RWPE1 (cell line): Measurements from ENCODE around the gene GPR162.

Experiments
- CTCF ChIA-PET: fragments of 350-600 bp; sonication (Branson Sonifier 250); formaldehyde crosslinking; extraction: SDS; loops from one replicate; lab custom pipeline; 2021; lab: Yijun Ruan, JAX
- POLR2A ChIA-PET: fragments of 400-600 bp; formaldehyde crosslinking; extraction: SDS; loops from one replicate; lab custom pipeline; 2020; ENCODE audit warnings: antibody characterized with exemption; ENCODE audit not compliant: low non-redundant PET; lab: Yijun Ruan, JAX
- DNase-seq: peaks from one replicate; pipeline ENCODE4 v3.0.0; 2012; ENCODE audit warnings: low spot score
- H3K27ac ChIP-seq: fragments of 450-650 bp; 2 replicates; pipeline ENCODE4 v1.5.1; 2017
- CTCF ChIP-seq: fragments of 450-650 bp; conservative IDR thresholded peaks from 2 replicates; pipeline ENCODE4 v1.5.1; 2017; ENCODE audit warnings: low read depth, mild to moderate bottlenecking

Gene GPR162

GRCh38 chr12:6818645-6819044, 3.0 kb upstream of the GPR162 start:
- H3K27ac ChIP-seq: no peak overlapping the region
- CTCF ChIA-PET: interaction anchor here (0.6 kb wide), 1 partner anchor 15 kb away, joined by 3 read pairs; no protein-coding TSS in a partner anchor
- no peak for TF ChIP-seq CTCF
- POLR2A ChIA-PET: no interaction called here
- DNase-seq: no peak

- ChIA-PET CTCF (no interaction called here), POLR2A (no interaction called here)
- no peak overlapping the region for H3K27ac ChIP-seq
- TF ChIP-seq CTCF: no peak
- no peak for DNase-seq
Observed at GRCh38 chr12:6819106-6820030, 2.3 kb upstream of the GPR162 start.

- H3K27ac ChIP-seq: no peak overlapping the region
- TF ChIP-seq CTCF: no peak
- DNase-seq: no peak
- ChIA-PET CTCF (no interaction called here), POLR2A (no interaction called here)
Observed at GRCh38 chr12:6820166-6820565, 1.5 kb upstream of the GPR162 start.

GRCh38 chr12:6822426-6823135, 960 bp downstream of the GPR162 start:
- POLR2A ChIA-PET: no interaction called here

GRCh38 chr12:6823182-6824084, 1.8 kb downstream of the GPR162 start:
- no peak for TF ChIP-seq CTCF
- H3K27ac ChIP-seq: no peak overlapping the region
- DNase-seq: no peak
- CTCF ChIA-PET: interaction anchor here (0.5 to 2.7 kb wide), 4 partner anchors 10 to 128 kb away, joined by 3 to 20 read pairs (median 6); partner anchors contain the start of gene MLF2
- POLR2A ChIA-PET: no interaction called here

More at GRCh38 chr12:6822426-6823135, 960 bp downstream of the GPR162 start:
- CTCF ChIA-PET: no interaction called here
- H3K27ac ChIP-seq: no peak overlapping the region
- no peak for DNase-seq
- TF ChIP-seq CTCF: no peak
